IPS DF 6.9 (cell line): ENCODE data around the gene SAC3D1.
A peak's percentile ranks its signal among the peaks of the same experiment; 100 is the strongest.
"Not testable (repeated sequence)": the region's sequence is repeated elsewhere in the genome, so short reads cannot be mapped to it uniquely, and the experiment has no call there.

Source experiments
- DNase-seq: peaks from one replicate; pipeline ENCODE4 v3.0.0-alpha.2; 2013; ENCODE audit warnings: low read depth, low spot score
- H3K27ac ChIP-seq: one replicate; pipeline ENCODE4 v1.5.1; 2013; ENCODE audit warnings: low read length, control low read depth
- H3K27me3 ChIP-seq: 2 replicates; pipeline ENCODE4 v1.6.1; 2013; ENCODE audit warnings: mild to moderate bottlenecking, low read length; ENCODE audit not compliant: control insufficient read depth, insufficient read depth
- H3K36me3 ChIP-seq: 2 replicates; pipeline ENCODE4 v1.6.1; 2013; ENCODE audit warnings: low read length; ENCODE audit not compliant: control insufficient read depth, insufficient read depth
- H3K4me1 ChIP-seq: 2 replicates; pipeline ENCODE4 v1.6.1; 2013; ENCODE audit warnings: low read length; ENCODE audit not compliant: control insufficient read depth, insufficient read depth
- H3K4me3 ChIP-seq: 2 replicates; pipeline ENCODE4 v1.5.1; 2013; ENCODE audit warnings: mild to moderate bottlenecking, low read length
- H3K9me3 ChIP-seq: 2 replicates; pipeline ENCODE4 v1.6.1; 2013; ENCODE audit warnings: low read length, inconsistent platforms; ENCODE audit not compliant: control insufficient read depth, insufficient read depth
- WGBS: extraction: QIAGEN DNeasy Blood & Tissue Kit; methylation state at CpG from one replicate; pipeline ENCODE4 v1.1.7; 2013; ENCODE audit warnings: mixed read lengths, missing lambda C conversion rate; ENCODE audit not compliant: insufficient read length, insufficient coverage; 5-methylcytosine and 5-hydroxymethylcytosine counted together

SAC3D1 gene

GRCh38 chr11:65023502-65023901, 17.5 kb upstream of the SAC3D1 start:
- not testable (repeated sequence) for H3K4me3 ChIP-seq, H3K9me3 ChIP-seq, H3K4me1 ChIP-seq, H3K36me3 ChIP-seq, DNase-seq, H3K27ac ChIP-seq, H3K27me3 ChIP-seq
- WGBS = no CpG with 5 or more reads among the region's 8 CpGs

GRCh38 chr11:65026810-65027209, 14.2 kb upstream of the SAC3D1 start:
- no peak for DNase-seq
- Histone ChIP-seq H3K36me3 (no peaks in the 10 kb centered on the region), H3K4me3 (peak overlapping the region; percentile 93; the same call in 1 of the 2 replicates), H3K9me3 (no peaks in the 10 kb centered on the region), H3K4me1 (no peaks in the 10 kb centered on the region), H3K27ac (no peak overlapping the region), H3K27me3 (no peaks in the 10 kb centered on the region)
- no CpG with 5 or more reads among the region's 10 CpGs for WGBS

- H3K36me3 ChIP-seq = no peaks in the 10 kb centered on the region
- H3K4me1 ChIP-seq = no peaks in the 10 kb centered on the region
- WGBS = no CpG with 5 or more reads among the region's 51 CpGs
Observed at GRCh38 chr11:65027213-65028067, 13.6 kb upstream of the SAC3D1 start, which contains the start of gene SNX15. Gene SNX15, plus strand, starts transcription at chr11:65027439. Its CDS starts 99 bp downstream, at chr11:65027538.

GRCh38 chr11:65032216-65032615, 8.8 kb upstream of the SAC3D1 start:
- Histone ChIP-seq H3K9me3 (no peaks in the 10 kb centered on the region), H3K4me3 (no peak overlapping the region), H3K27me3 (no peaks in the 10 kb centered on the region), H3K36me3 (peaks cover 2% of the 10 kb centered on the region; the same call in 1 of the 2 replicates), H3K4me1 (no peaks in the 10 kb centered on the region), H3K27ac (no peak overlapping the region)
- WGBS = no CpG with 5 or more reads among the region's 13 CpGs
- DNase-seq = no peak

More at GRCh38 chr11:65027213-65028067, 13.6 kb upstream of the SAC3D1 start, which contains the start of gene SNX15:
- Histone ChIP-seq H3K27ac (no peak within 1 kb of the TSS), H3K4me3 (peak within 1 kb of the TSS; percentile 93; the same call in 1 of the 2 replicates), H3K27me3 (no peaks in the 10 kb centered on the region), H3K9me3 (no peaks in the 10 kb centered on the region)
- DNase-seq = peak; percentile 84

GRCh38 chr11:65034423-65034822, 6.6 kb upstream of the SAC3D1 start:
- Histone ChIP-seq H3K4me1 (no peaks in the 10 kb centered on the region), H3K36me3 (peaks cover 2% of the 10 kb centered on the region; the same call in 1 of the 2 replicates), H3K27me3 (no peaks in the 10 kb centered on the region), H3K4me3 (no peak overlapping the region), H3K27ac (no peak overlapping the region), H3K9me3 (no peaks in the 10 kb centered on the region)
- no CpG with 5 or more reads among the region's 2 CpGs for WGBS
- no peak for DNase-seq

- Histone ChIP-seq H3K36me3 (peaks cover 2% of the 10 kb centered on the region; the same call in 1 of the 2 replicates), H3K4me3 (no peak overlapping the region), H3K27ac (no peak overlapping the region), H3K27me3 (no peaks in the 10 kb centered on the region), H3K4me1 (no peaks in the 10 kb centered on the region), H3K9me3 (no peaks in the 10 kb centered on the region)
- DNase-seq = no peak
- WGBS = no CpG with 5 or more reads among the region's 11 CpGs
Observed at GRCh38 chr11:65035579-65035978, 5.4 kb upstream of the SAC3D1 start.

- Histone ChIP-seq H3K9me3 (no peaks in the 10 kb centered on the region), H3K27me3 (no peaks in the 10 kb centered on the region), H3K36me3 (peaks cover 2% of the 10 kb centered on the region; the same call in 1 of the 2 replicates), H3K4me1 (no peaks in the 10 kb centered on the region), H3K27ac (no peak overlapping the region), H3K4me3 (no peak overlapping the region)
- DNase-seq = no peak
- WGBS = no CpG with 5 or more reads among the region's 6 CpGs
Observed at GRCh38 chr11:65036931-65037330, 4.1 kb upstream of the SAC3D1 start.

GRCh38 chr11:65040520-65040846, 527 bp upstream of the SAC3D1 start:
- Histone ChIP-seq H3K4me3 (peak overlapping the region; percentile 87; the same call in 1 of the 2 replicates), H3K9me3 (no peaks in the 10 kb centered on the region), H3K36me3 (peaks cover 15% of the 10 kb centered on the region), H3K27me3 (no peaks in the 10 kb centered on the region; the same call in 1 of the 2 replicates), H3K4me1 (no peaks in the 10 kb centered on the region), H3K27ac (no peak overlapping the region)
- whole genome bisulfite sequencing = no CpG with 5 or more reads among the region's 7 CpGs
- no peak for DNase-seq

- Histone ChIP-seq H3K27ac (no peak overlapping the region), H3K4me1 (no peaks in the 10 kb centered on the region), H3K4me3 (no peak overlapping the region), H3K27me3 (no peaks in the 10 kb centered on the region; the same call in 1 of the 2 replicates), H3K36me3 (peaks cover 20% of the 10 kb centered on the region), H3K9me3 (no peaks in the 10 kb centered on the region)
- WGBS = no CpG with 5 or more reads among the region's 6 CpGs
- no peak for DNase-seq
Observed at GRCh38 chr11:65042891-65043290, 1.9 kb downstream of the SAC3D1 start.

- Histone ChIP-seq H3K36me3 (peaks cover 20% of the 10 kb centered on the region), H3K27ac (no peak overlapping the region), H3K4me1 (no peaks in the 10 kb centered on the region), H3K4me3 (no peak overlapping the region), H3K27me3 (no peaks in the 10 kb centered on the region; the same call in 1 of the 2 replicates), H3K9me3 (no peaks in the 10 kb centered on the region)
- WGBS = no CpG with 5 or more reads among the region's 23 CpGs
- no peak for DNase-seq
Observed at GRCh38 chr11:65043881-65044501, 3.0 kb downstream of the SAC3D1 start.
